Testis (tissue), 3 donors: ENCODE data around the gene RNF144B. TPM values are rescaled to one million over a fixed set of nuclear protein-coding genes. Genes with fewer than 3 reads are reported as not detected.

ENCODE experiments used
- DNase-seq: peaks from one replicate; pipeline ENCODE4 v3.0.0-alpha.2; 2019
- H3K27ac ChIP-seq, 2 donors: fragments of 200-600 bp; sonication (generic); one replicate each; pipeline ENCODE4 v1.5.1; 2019
- H3K27me3 ChIP-seq: fragments of 200-600 bp; sonication (generic); one replicate; pipeline ENCODE4 v1.5.1; 2019
- H3K36me3 ChIP-seq: fragments of 200-600 bp; sonication (generic); one replicate; pipeline ENCODE4 v1.5.1; 2017; ENCODE audit warnings: low read depth; ENCODE audit errors: missing control alignments
- H3K4me1 ChIP-seq: fragments of 200-600 bp; sonication (generic); one replicate; pipeline ENCODE4 v1.5.1; 2019
- H3K4me3 ChIP-seq, 2 donors: fragments of 200-600 bp; sonication (generic); one replicate each; pipeline ENCODE4 v1.5.1; 2017 to 2019
- H3K9me3 ChIP-seq: fragments of 200-600 bp; sonication (generic); one replicate; pipeline ENCODE4 v1.5.1; 2017
- POLR2A ChIP-seq: fragments of 450-650 bp; IDR thresholded peaks from one replicate; pipeline ENCODE4 v1.6.1; 2017; ENCODE audit warnings: antibody characterized with exemption, mild to moderate bottlenecking, moderate library complexity
- WGBS, 2 donors: methylation state at CpG; one replicate each; pipeline ENCODE4 v1.1.5; 2018; 5-methylcytosine and 5-hydroxymethylcytosine counted together
- intact Hi-C: fragments of 100-400 bp; cut with DNase I; formaldehyde crosslinking; loops from one replicate; pipeline ENCODE4 v1.15.1; 2023; ENCODE audit warnings: low total_unique reads
- polyA plus RNA-seq: library from polyadenylated mRNA; stranded (reverse); fragments of 350-450 nt; fragmentation: Illumina TruSeq; extraction: RNeasy Lipid Tissue Mini Kit (QIAGEN cat#74804); gene quantifications from one replicate; pipeline ENCODE4 v1.2.3, GENCODE V29; 2014; ENCODE audit warnings: low read depth, low replicate concordance; ENCODE audit not compliant: insufficient read depth
- total RNA-seq, 2 donors: library from RNA; depleted of rRNA; stranded (reverse); fragments of >200 nt; gene quantifications; one replicate each; pipeline ENCODE4 v1.2.3, GENCODE V29; 2016
- TF ChIP-seq, protein P1 (sequence below), 3 experiments: fragments of 450-650 bp in 2 of 3; fragments of 200-600 bp in 1 of 3; sonication (generic) in 1 of 3; IDR thresholded peaks; one replicate each; pipeline ENCODE4 v1.5.1; 2016 to 2019; ENCODE audit warnings: antibody characterized with exemption in 3 of 3, mild to moderate bottlenecking in 2 of 3, moderate library complexity in 1 of 3

Gene RNF144B
- total and polyA plus RNA-seq, 3 donors from 2014 or later: 6.1 to 6.3 (median 6.1) TPM

DNA sequence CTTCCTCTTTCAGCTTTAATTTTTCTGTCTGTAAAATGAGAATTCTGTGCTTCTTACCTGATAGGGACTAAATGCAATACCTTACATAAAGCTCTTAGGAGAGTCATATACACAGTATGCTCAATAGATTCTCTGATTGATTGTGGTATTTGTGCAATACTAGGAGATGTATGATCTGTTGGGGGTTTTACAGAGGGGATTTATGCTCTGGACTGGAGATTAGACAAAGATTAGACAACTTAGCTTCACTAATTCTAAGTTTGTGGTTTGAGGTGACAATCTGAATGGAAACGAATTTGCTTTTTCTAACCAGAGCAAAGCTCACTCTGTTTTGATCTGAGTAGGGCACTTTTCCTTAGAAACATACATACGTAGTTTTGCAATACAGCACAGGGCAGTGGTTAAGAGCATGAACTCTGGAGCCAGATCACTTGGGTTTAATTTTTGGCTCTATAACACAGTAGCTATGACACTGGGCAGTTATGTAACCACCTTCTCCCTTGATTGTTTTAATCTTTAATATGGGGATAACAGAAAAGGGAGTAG is 126.2 kb downstream of the RNF144B start:
- Histone ChIP-seq H3K27ac (no peak overlapping the region), H3K4me3 (no peak overlapping the region), H3K27me3 (no peaks in the 10 kb centered on the region), H3K36me3 (no peaks in the 10 kb centered on the region), H3K9me3 (no peaks in the 10 kb centered on the region), H3K4me1 (no peaks in the 10 kb centered on the region)
- TF ChIP-seq, protein P1, sequence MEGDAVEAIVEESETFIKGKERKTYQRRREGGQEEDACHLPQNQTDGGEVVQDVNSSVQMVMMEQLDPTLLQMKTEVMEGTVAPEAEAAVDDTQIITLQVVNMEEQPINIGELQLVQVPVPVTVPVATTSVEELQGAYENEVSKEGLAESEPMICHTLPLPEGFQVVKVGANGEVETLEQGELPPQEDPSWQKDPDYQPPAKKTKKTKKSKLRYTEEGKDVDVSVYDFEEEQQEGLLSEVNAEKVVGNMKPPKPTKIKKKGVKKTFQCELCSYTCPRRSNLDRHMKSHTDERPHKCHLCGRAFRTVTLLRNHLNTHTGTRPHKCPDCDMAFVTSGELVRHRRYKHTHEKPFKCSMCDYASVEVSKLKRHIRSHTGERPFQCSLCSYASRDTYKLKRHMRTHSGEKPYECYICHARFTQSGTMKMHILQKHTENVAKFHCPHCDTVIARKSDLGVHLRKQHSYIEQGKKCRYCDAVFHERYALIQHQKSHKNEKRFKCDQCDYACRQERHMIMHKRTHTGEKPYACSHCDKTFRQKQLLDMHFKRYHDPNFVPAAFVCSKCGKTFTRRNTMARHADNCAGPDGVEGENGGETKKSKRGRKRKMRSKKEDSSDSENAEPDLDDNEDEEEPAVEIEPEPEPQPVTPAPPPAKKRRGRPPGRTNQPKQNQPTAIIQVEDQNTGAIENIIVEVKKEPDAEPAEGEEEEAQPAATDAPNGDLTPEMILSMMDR (IDR thresholded peaks at IDR 0.05): no peak
- TF ChIP-seq POLR2A: no peak
- intact Hi-C loops: no loop called here
- WGBS, 2 donors: 85 to 88% methylated on average over 2 of the region's 2 CpGs
- DNase-seq: no peak

DNA sequence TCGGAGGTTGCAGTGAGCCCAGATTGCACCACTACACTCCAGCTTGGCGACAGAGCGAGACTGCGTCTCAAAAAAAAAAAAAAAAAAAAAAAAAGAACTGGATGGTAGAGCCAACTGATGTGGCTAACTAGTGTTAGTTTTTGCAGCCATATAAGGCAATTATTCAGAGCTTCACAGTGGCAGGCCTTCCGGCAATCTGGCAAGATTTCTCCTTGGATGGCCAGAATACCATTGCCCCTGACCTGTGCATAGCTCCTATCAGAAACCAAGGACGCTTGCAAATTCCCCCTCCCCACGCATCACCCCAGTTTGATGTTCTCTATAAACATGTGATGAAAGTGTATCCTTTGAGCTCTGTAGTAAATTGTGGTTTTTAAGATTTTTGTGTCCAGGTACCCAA is 127.0 kb downstream of the RNF144B start:
- Histone ChIP-seq H3K4me3 (no peak overlapping the region), H3K9me3 (no peaks in the 10 kb centered on the region), H3K27me3 (no peaks in the 10 kb centered on the region), H3K27ac (no peak overlapping the region), H3K36me3 (no peaks in the 10 kb centered on the region), H3K4me1 (no peaks in the 10 kb centered on the region)
- TF ChIP-seq, protein P1 (IDR thresholded peaks at IDR 0.05): no peak
- no peak for TF ChIP-seq POLR2A
- no peak for DNase-seq
- intact Hi-C loops: no loop called here
- 89 to 92% methylated on average over 6 to 7 of the region's 7 CpGs for WGBS, 2 donors

DNA sequence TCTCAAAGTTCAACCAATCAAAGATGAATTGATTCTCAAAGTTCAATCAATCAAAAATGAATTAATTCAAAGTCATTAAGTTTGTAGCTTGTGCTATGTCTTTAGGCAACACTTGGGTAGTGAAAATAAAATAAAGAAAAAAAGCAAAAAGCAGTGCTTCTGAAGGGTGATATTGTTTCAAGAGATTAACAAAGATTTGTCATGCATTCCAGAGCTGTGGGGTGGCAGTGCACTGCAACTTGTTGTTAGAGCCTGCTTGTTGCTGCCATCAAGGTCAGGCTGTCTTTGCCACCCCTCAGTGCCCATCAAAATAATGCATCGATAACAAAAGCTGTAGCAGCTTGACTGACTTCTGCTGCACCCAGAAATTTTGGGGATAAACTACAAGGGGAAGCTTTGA is 128.6 kb downstream of the RNF144B start:
- DNase-seq: no peak
- Histone ChIP-seq H3K27me3 (no peaks in the 10 kb centered on the region), H3K9me3 (no peaks in the 10 kb centered on the region), H3K27ac (no peak overlapping the region), H3K4me3 (no peak overlapping the region), H3K4me1 (no peaks in the 10 kb centered on the region), H3K36me3 (no peaks in the 10 kb centered on the region)
- 68 to 78% methylated on average over 1 of the region's 1 CpG for WGBS, 2 donors
- no peak for TF ChIP-seq POLR2A
- TF ChIP-seq, protein P1 (IDR thresholded peaks at IDR 0.05): no peak
- intact Hi-C loops: no loop called here

Other genes with a start within 250 kb of the RNF144B start
- 10 to 100 TPM; 18.3 to 21.0 TPM for gene TPMT, start 232.3 kb upstream of the RNF144B start, total RNA-seq
- 14.6 TPM for gene TPMT, start 232.3 kb upstream of the RNF144B start, polyA plus RNA-seq
- 10 to 100 TPM; 38.1 to 41.1 TPM for gene KDM1B, start 231.9 kb upstream of the RNF144B start, total RNA-seq
- 32.1 TPM for gene KDM1B, start 231.9 kb upstream of the RNF144B start, polyA plus RNA-seq
- gene DEK, start 122.8 kb upstream of the RNF144B start, total RNA-seq: 10 to 100 TPM; 53.8 to 65.2 TPM
- 14.0 TPM for gene DEK, start 122.8 kb upstream of the RNF144B start, polyA plus RNA-seq